ENCODE results near the gene SYNDIG1. TPM values are rescaled to one million over a fixed set of nuclear protein-coding genes. Genes with fewer than 3 reads are reported as not detected.

SYNDIG1 gene
- total RNA-seq, 1 experiment from 2014 or later: 17.9 TPM

- no peak for TF ChIP-seq CTCF (conservative IDR thresholded peaks at IDR 0.05; ENCODE audit: low read depth, low read length)
- TF ChIP-seq EZH2 (IDR thresholded peaks at IDR 0.05; ENCODE audit: borderline replicate concordance, low read depth, low read length, poor library complexity, severe bottlenecking): no peak
- ChIA-PET POLR2A (ENCODE audit: low non-redundant PET) (no interaction called here), CTCF (no interaction called here)
- intact Hi-C loops (cut with micrococcal nuclease; ENCODE audit: unreplicated experiment): no loop called here
- DNase-seq (ENCODE audit: low spot score): no peak
- BruUV-seq (replicated peaks): no TSS peak
- Histone ChIP-seq H3K4me1 (ENCODE audit: insufficient read depth, low read length, poor library complexity, severe bottlenecking) (peaks cover 23% of the 10 kb centered on the region), H3K36me3 (ENCODE audit: insufficient read depth, low read length, poor library complexity, severe bottlenecking) (no peaks in the 10 kb centered on the region), H3K9me3 (ENCODE audit: low read depth, low read length, poor library complexity, severe bottlenecking) (no peaks in the 10 kb centered on the region), H3K27ac (ENCODE audit: low read depth, low read length, poor library complexity, severe bottlenecking) (no peak overlapping the region), H3K4me3 (ENCODE audit: low read depth, low read length, poor library complexity, severe bottlenecking) (no peak overlapping the region), H3K27me3 (replicated peaks; ENCODE audit: insufficient read depth, low read depth, low read length, poor library complexity) (no peaks in the 10 kb centered on the region)
Observed at GRCh38 chr20:24617080-24617432, 147.6 kb downstream of the SYNDIG1 start.

- Histone ChIP-seq H3K27me3 (replicated peaks; ENCODE audit: insufficient read depth, low read depth, low read length, poor library complexity) (no peaks in the 10 kb centered on the region), H3K4me3 (ENCODE audit: low read depth, low read length, poor library complexity, severe bottlenecking) (no peak overlapping the region), H3K27ac (ENCODE audit: low read depth, low read length, poor library complexity, severe bottlenecking) (no peak overlapping the region), H3K4me1 (ENCODE audit: insufficient read depth, low read length, poor library complexity, severe bottlenecking) (peaks cover 20% of the 10 kb centered on the region), H3K36me3 (ENCODE audit: insufficient read depth, low read length, poor library complexity, severe bottlenecking) (no peaks in the 10 kb centered on the region), H3K9me3 (ENCODE audit: low read depth, low read length, poor library complexity, severe bottlenecking) (no peaks in the 10 kb centered on the region)
- intact Hi-C loops (cut with micrococcal nuclease; ENCODE audit: unreplicated experiment): no loop called here
- no TSS peak for BruUV-seq (replicated peaks)
- DNase-seq (ENCODE audit: low spot score): no peak
- ChIA-PET POLR2A (ENCODE audit: low non-redundant PET) (no interaction called here), CTCF (interaction anchor here (0.6 kb wide), 1 partner anchor 520 kb away, joined by 3 read pairs; no protein-coding TSS in a partner anchor)
- TF ChIP-seq CTCF (conservative IDR thresholded peaks at IDR 0.05; ENCODE audit: low read depth, low read length): no peak
- TF ChIP-seq EZH2 (IDR thresholded peaks at IDR 0.05; ENCODE audit: borderline replicate concordance, low read depth, low read length, poor library complexity, severe bottlenecking): no peak
Observed at GRCh38 chr20:24617757-24618450, 148.5 kb downstream of the SYNDIG1 start.

GRCh38 chr20:24618739-24619138 is 149.3 kb downstream of the SYNDIG1 start:
- H3K9me3 ChIP-seq (ENCODE audit: low read depth, low read length, poor library complexity, severe bottlenecking): no peaks in the 10 kb centered on the region
- H3K36me3 ChIP-seq (ENCODE audit: insufficient read depth, low read length, poor library complexity, severe bottlenecking): no peaks in the 10 kb centered on the region
- intact Hi-C loops (cut with micrococcal nuclease; ENCODE audit: unreplicated experiment): no loop called here
- BruUV-seq (replicated peaks): no TSS peak
- ChIA-PET CTCF (no interaction called here), POLR2A (ENCODE audit: low non-redundant PET) (no interaction called here)
- TF ChIP-seq CTCF (conservative IDR thresholded peaks at IDR 0.05; ENCODE audit: low read depth, low read length) (no peak), EZH2 (IDR thresholded peaks at IDR 0.05; ENCODE audit: borderline replicate concordance, low read depth, low read length, poor library complexity, severe bottlenecking) (no peak)
- no peaks in the 10 kb centered on the region for H3K27me3 ChIP-seq (replicated peaks; ENCODE audit: insufficient read depth, low read depth, low read length, poor library complexity)
- H3K27ac ChIP-seq (ENCODE audit: low read depth, low read length, poor library complexity, severe bottlenecking): no peak overlapping the region
- no peak overlapping the region for H3K4me3 ChIP-seq (ENCODE audit: low read depth, low read length, poor library complexity, severe bottlenecking)
- peaks cover 20% of the 10 kb centered on the region for H3K4me1 ChIP-seq (ENCODE audit: insufficient read depth, low read length, poor library complexity, severe bottlenecking)
- DNase-seq (ENCODE audit: low spot score): no peak

Data from A673 (cell line).